CD4-positive, alpha-beta T cell (primary cell): ENCODE data around the gene VSTM2B. TPM values are rescaled to one million over a fixed set of nuclear protein-coding genes. Genes with fewer than 3 reads are reported as not detected.

Source experiments
- ATAC-seq: fragments of 200-7000 bp; cut with Tn5 transposase; one replicate; pipeline ENCODE4 v1.10.0; 2022; ENCODE audit warnings: mild to moderate bottlenecking; ENCODE audit not compliant: poor library complexity
- CTCF ChIA-PET: fragments of 350-600 bp; sonication (Branson Sonifier 250); formaldehyde crosslinking; loops from one replicate; lab custom pipeline; 2021; ENCODE audit warnings: antibody characterized with exemption, inconsistent platforms; lab: Charles Lee
- POLR2A ChIA-PET: fragments of 350-600 bp; sonication (Branson Sonifier 250); formaldehyde crosslinking; loops from one replicate; lab custom pipeline; 2021; ENCODE audit warnings: antibody characterized with exemption, inconsistent platforms; lab: Charles Lee
- DNase-seq, 14 experiments: peaks; one replicate each; pipeline ENCODE4 v3.0.0-alpha.2; 2013 to 2020; ENCODE audit warnings: mixed read lengths in 2 of 14
- H3K27ac ChIP-seq, 2 donors: one replicate each; pipeline versions ENCODE4 v1.5.1 to v1.7.0; 2013; ENCODE audit warnings: low read length in 2 of 2, low read depth in 1 of 2, mild to moderate bottlenecking in 1 of 2
- H3K27me3 ChIP-seq, 2 experiments: 1 replicate in 1 of 2; 2 replicates in 1 of 2; pipeline versions ENCODE4 v1.6.1 to v1.7.0; 2013; ENCODE audit warnings: low read length in 2 of 2, control low read depth in 1 of 2, mild to moderate bottlenecking in 1 of 2, moderate library complexity in 1 of 2; ENCODE audit not compliant: insufficient read depth in 2 of 2, control insufficient read depth in 1 of 2
- H3K36me3 ChIP-seq: one replicate; pipeline ENCODE4 v1.6.1; 2013; ENCODE audit warnings: low read length, control low read depth; ENCODE audit not compliant: insufficient read depth
- H3K4me1 ChIP-seq: one replicate; pipeline ENCODE4 v1.6.1; 2013; ENCODE audit warnings: low read length, control low read depth; ENCODE audit not compliant: insufficient read depth
- H3K4me3 ChIP-seq: one replicate; pipeline ENCODE4 v1.5.1; 2013; ENCODE audit warnings: mild to moderate bottlenecking, low read length, moderate library complexity
- H3K9me3 ChIP-seq, 2 experiments: 1 replicate in 1 of 2; 2 replicates in 1 of 2; pipeline versions ENCODE4 v1.6.1 to v1.7.0; 2013; ENCODE audit warnings: low read length in 2 of 2, mild to moderate bottlenecking in 2 of 2, control low read depth in 1 of 2, moderate library complexity in 1 of 2; ENCODE audit not compliant: control insufficient read depth in 1 of 2, insufficient read depth in 1 of 2
- H3K27ac Mint-ChIP-seq: one replicate; pipeline ENCODE4 v1.8.0; 2020; ENCODE audit warnings: mixed read lengths
- H3K27me3 Mint-ChIP-seq: one replicate; pipeline ENCODE4 v1.8.0; 2021; ENCODE audit warnings: mixed read lengths
- H3K36me3 Mint-ChIP-seq: one replicate; pipeline ENCODE4 v1.8.0; 2021; ENCODE audit warnings: low read depth, mixed read lengths
- H3K4me1 Mint-ChIP-seq: one replicate; pipeline ENCODE4 v1.8.0; 2021; ENCODE audit warnings: low read depth, mixed read lengths
- H3K4me3 Mint-ChIP-seq: one replicate; pipeline ENCODE4 v1.8.0; 2020; ENCODE audit warnings: mild to moderate bottlenecking, mixed read lengths
- H3K9me3 Mint-ChIP-seq: one replicate; pipeline ENCODE4 v1.8.0; 2020; ENCODE audit warnings: mixed read lengths
- CTCF ChIP-seq: fragments of 200-600 bp; IDR thresholded peaks from one replicate; pipeline ENCODE4 v1.8.0; 2022; ENCODE audit warnings: antibody characterized with exemption, mild to moderate bottlenecking
- intact Hi-C, 2 experiments: fragments of 100-400 bp; cut with DNase I in 1 of 2; cut with micrococcal nuclease in 1 of 2; formaldehyde crosslinking; loops; one replicate each; pipeline versions ENCODE4 v1.15.1 to v1.9.0; 2023 to 2025; cut with DNase I, micrococcal nuclease
- total RNA-seq, 174 experiments: library from RNA in 2 of 174; stranded (reverse) in 2 of 174; gene quantifications; one replicate each; pipeline ENCODE4 v1.2.3 and lab custom pipeline; 2021 to 2026

Gene VSTM2B
- total RNA-seq, 2 experiments from 2014 or later, result not detected

DNA sequence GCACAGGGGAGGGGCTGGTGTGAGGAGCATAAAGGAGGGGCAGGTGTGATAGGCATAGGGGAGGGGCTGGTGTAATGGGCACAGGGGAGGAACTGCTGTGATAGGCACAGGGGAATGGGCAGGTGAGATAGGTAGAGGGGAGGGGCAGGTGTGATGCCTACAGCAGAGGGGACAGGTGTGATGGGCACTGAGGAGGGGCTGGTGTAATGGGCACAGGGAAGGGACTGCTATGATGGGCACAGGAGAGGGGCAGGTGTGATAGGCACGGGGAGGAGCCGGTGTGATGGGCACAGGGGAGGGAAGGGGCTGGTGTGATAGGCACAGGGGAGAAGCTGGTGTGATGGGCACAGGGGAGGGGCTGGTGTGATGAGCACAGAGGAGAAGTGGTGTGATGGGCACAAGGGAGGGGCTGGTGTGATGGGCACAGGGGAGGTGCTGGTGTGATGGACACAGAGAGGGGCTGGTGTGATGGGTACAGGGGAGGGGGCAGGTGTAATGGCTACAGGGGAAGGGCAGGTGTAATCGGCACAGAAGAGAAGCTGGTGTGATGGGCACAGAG is 40.8 kb downstream of the VSTM2B start:
- Histone ChIP-seq H3K9me3 (peaks cover 0 to 7% of the 10 kb centered on the region in 2 experiments), H3K27ac (no peak overlapping the region), H3K4me1 (no peaks in the 10 kb centered on the region), H3K4me3 (no peak overlapping the region), H3K36me3 (no peaks in the 10 kb centered on the region), H3K27me3 (peaks cover 5 to 12% of the 10 kb centered on the region in 2 experiments)
- no peak for DNase-seq
- no peak for ATAC-seq
- ChIA-PET CTCF (no interaction called here), POLR2A (no interaction called here)
- Mint-ChIP-seq H3K27me3 (peaks cover 43% of the 10 kb centered on the region), H3K4me1 (no peaks in the 10 kb centered on the region), H3K9me3 (no peaks in the 10 kb centered on the region), H3K27ac (no peak overlapping the region), H3K36me3 (no peaks in the 10 kb centered on the region), H3K4me3 (no peak overlapping the region)
- intact Hi-C loops, result no loop called here
- TF ChIP-seq CTCF, result no peak

- intact Hi-C loops, result no loop called here
- Mint-ChIP-seq H3K9me3 (no peaks in the 10 kb centered on the region), H3K27ac (no peak overlapping the region), H3K4me3 (no peak overlapping the region), H3K27me3 (peaks cover 46% of the 10 kb centered on the region), H3K4me1 (no peaks in the 10 kb centered on the region), H3K36me3 (no peaks in the 10 kb centered on the region)
- Histone ChIP-seq H3K27me3 (peaks cover 5 to 16% of the 10 kb centered on the region in 2 experiments), H3K4me1 (no peaks in the 10 kb centered on the region), H3K27ac (no peak overlapping the region), H3K36me3 (no peaks in the 10 kb centered on the region), H3K4me3 (no peak overlapping the region), H3K9me3 (peaks cover 0 to 4% of the 10 kb centered on the region in 2 experiments)
- POLR2A ChIA-PET, result no interaction called here
- CTCF ChIA-PET, result no interaction called here
- DNase-seq, result no peak
- no peak for ATAC-seq
- no peak for TF ChIP-seq CTCF
Observed at GRCh38 chr19:29567366-29567915, 41.6 kb downstream of the VSTM2B start.

DNA sequence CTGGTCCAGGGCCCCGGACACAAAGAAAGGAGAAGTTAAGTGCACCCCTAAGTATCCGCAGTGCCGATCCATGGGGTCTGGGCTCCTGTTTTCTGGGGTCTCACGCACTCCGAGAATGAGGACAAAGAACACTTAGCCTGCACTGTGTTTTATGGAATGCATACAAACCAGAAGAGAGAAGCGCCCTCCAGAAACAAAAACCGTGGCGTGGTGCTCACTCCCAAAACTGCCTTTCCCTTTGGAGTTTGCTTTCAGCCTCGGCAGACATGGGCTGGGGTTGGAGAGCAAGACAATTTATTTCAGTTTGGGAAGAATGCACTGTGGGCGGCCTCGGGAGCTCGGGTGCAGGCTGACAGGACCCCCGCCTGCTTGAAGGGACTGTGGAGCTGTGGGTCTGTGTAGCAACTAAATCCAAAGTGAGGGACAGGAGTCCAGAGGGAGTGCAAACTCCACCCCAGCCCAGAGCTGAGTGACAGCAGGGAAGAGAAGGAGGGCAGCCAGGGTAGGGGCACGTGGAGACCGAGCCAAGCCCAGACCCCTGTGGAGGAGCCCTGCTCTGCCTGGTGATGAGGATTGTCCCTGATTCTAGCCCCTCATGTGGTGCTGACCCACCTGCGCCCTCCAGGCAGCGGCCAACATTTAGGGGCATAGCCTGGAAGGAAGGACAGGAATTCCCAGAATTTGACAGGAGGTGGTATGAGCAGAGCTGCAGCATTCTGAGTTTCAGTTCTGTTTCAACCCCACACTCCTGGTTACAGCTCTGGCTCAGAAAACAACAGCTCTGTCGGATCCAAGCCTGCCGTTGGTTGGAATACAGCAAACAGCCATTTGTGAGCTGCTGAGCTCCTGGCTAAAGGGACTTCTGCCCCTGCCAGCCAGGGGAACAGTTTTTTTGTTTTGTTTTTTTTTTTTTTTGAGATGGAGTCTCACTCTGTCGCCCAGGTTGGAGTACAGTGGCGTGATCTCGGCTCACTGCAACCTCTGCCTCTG is 42.5 kb downstream of the VSTM2B start:
- Histone ChIP-seq H3K36me3 (no peaks in the 10 kb centered on the region), H3K27me3 (peaks cover 3 to 17% of the 10 kb centered on the region in 2 experiments), H3K4me1 (no peaks in the 10 kb centered on the region), H3K27ac (no peak overlapping the region), H3K4me3 (no peak overlapping the region), H3K9me3 (peaks cover 0 to 4% of the 10 kb centered on the region in 2 experiments)
- H3K27me3 Mint-ChIP-seq, result peaks cover 46% of the 10 kb centered on the region
- H3K27ac Mint-ChIP-seq, result no peak overlapping the region
- H3K36me3 Mint-ChIP-seq, result no peaks in the 10 kb centered on the region
- intact Hi-C loops, result no loop called here
- TF ChIP-seq CTCF, result no peak
- no peaks in the 10 kb centered on the region for H3K9me3 Mint-ChIP-seq
- ChIA-PET POLR2A (no interaction called here), CTCF (no interaction called here)
- ATAC-seq, result no peak
- H3K4me1 Mint-ChIP-seq, result no peaks in the 10 kb centered on the region
- DNase-seq, result no peak
- H3K4me3 Mint-ChIP-seq, result no peak overlapping the region
